Transverse colon (tissue), 4 donors: ENCODE data around the gene GPLD1.

Experiments
- CTCF ChIP-seq, 5 experiments: fragments of 200-600 bp in 3 of 5; fragments of 450-650 bp in 2 of 5; sonication (generic) in 3 of 5; IDR thresholded peaks; 1 replicate in 2 of 5; 2 replicates in 3 of 5; pipeline ENCODE4 v1.5.1; 2016 to 2017; ENCODE audit warnings: antibody characterized with exemption in 5 of 5, inconsistent platforms in 3 of 5, mild to moderate bottlenecking in 2 of 5, moderate library complexity in 1 of 5
- EP300 ChIP-seq: sonication (generic); formaldehyde crosslinking; IDR thresholded peaks from one replicate; pipeline ENCODE4 v1.6.1; 2017; ENCODE audit warnings: antibody characterized with exemption, low read depth
- POLR2A ChIP-seq: fragments of 450-650 bp; IDR thresholded peaks from one replicate; pipeline ENCODE4 v1.6.1; 2016; ENCODE audit warnings: antibody characterized with exemption, mild to moderate bottlenecking, moderate library complexity
- POLR2AphosphoS5 ChIP-seq, 3 donors: sonication (generic); formaldehyde crosslinking; IDR thresholded peaks; one replicate each; pipeline ENCODE4 v1.6.1; 2016; ENCODE audit warnings: antibody characterized with exemption in 3 of 3

- no peak for TF ChIP-seq POLR2AphosphoS5 (IDR thresholded peaks at IDR 0.05)
- TF ChIP-seq EP300: no peak
- TF ChIP-seq CTCF (IDR thresholded peaks at IDR 0.05): no peak
- no peak for TF ChIP-seq POLR2A
These were observed 34.9 kb downstream of the GPLD1 start for GRCh38 chr6:24454452-24454851.
